T-helper 2 cell treated with Interferon-gamma antibody and Interleukin-4, amounts not matched to agents 5 μg/mL and 100 μg/mL, for 36 hours (primary cell): ENCODE results near the gene PAPLN.

ENCODE experiments used
- DNase-seq: peaks from one replicate; pipeline ENCODE4 v3.0.0; 2021; ENCODE audit warnings: low spot score
- H3K27ac Mint-ChIP-seq: one replicate; pipeline ENCODE4 v1.8.0; 2021; ENCODE audit warnings: mild to moderate bottlenecking, mixed read lengths
- H3K27me3 Mint-ChIP-seq: one replicate; pipeline ENCODE4 v1.8.0; 2021; ENCODE audit warnings: low read depth, mixed read lengths
- H3K36me3 Mint-ChIP-seq: one replicate; pipeline ENCODE4 v1.8.0; 2021; ENCODE audit warnings: low read depth, mixed read lengths
- H3K4me1 Mint-ChIP-seq: one replicate; pipeline ENCODE4 v1.8.0; 2021; ENCODE audit warnings: low read depth, mixed read lengths
- H3K4me3 Mint-ChIP-seq: one replicate; pipeline ENCODE4 v1.8.0; 2022; ENCODE audit warnings: mild to moderate bottlenecking, moderate library complexity, mixed read lengths
- H3K9me3 Mint-ChIP-seq: one replicate; pipeline ENCODE4 v1.8.0; 2021; ENCODE audit warnings: mixed read lengths

The PAPLN gene

GRCh38 chr14:73235531-73236155, 1.7 kb upstream of the PAPLN start:
- peaks cover 9% of the 10 kb centered on the region for H3K4me1 Mint-ChIP-seq
- no peak overlapping the region for H3K27ac Mint-ChIP-seq
- no peak overlapping the region for H3K4me3 Mint-ChIP-seq
- peaks cover 64% of the 10 kb centered on the region for H3K27me3 Mint-ChIP-seq
- H3K9me3 Mint-ChIP-seq: no peaks in the 10 kb centered on the region
- no peak for DNase-seq
- H3K36me3 Mint-ChIP-seq: peaks cover 2% of the 10 kb centered on the region

GRCh38 chr14:73236157-73236556, 1.1 kb upstream of the PAPLN start:
- Mint-ChIP-seq H3K4me1 (peaks cover 9% of the 10 kb centered on the region), H3K27me3 (peaks cover 69% of the 10 kb centered on the region), H3K27ac (no peak overlapping the region), H3K36me3 (peaks cover 2% of the 10 kb centered on the region), H3K4me3 (peak overlapping the region; percentile 1), H3K9me3 (no peaks in the 10 kb centered on the region)
- no peak for DNase-seq

DNA sequence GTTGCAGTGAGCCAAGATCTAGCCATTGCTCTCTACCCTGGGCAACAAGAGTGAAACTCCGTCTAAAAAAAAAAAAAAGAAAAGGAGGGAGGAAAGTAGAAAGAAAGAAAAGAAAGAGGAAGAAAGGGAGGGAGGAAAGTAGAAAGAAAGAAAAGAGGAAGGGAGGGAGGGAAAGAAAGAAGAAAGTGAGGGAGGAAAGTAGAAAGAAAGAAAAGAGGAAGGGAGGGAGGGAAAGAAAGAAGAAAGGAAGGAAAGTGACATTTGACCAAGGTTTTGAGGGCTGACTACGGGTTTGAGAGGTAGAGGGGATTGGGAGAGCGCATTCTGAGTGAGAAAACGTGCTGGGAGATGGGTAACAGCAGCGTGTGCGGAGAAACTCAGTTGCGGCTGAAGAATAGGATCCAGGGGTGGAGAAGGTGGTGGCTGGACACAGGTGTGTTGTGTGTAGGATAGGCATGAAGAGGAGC, 521 bp upstream of the PAPLN start:
- Mint-ChIP-seq H3K36me3 (peaks cover 2% of the 10 kb centered on the region), H3K9me3 (no peaks in the 10 kb centered on the region), H3K4me3 (peak overlapping the region; percentile 60), H3K4me1 (peaks cover 9% of the 10 kb centered on the region), H3K27ac (peak overlapping the region; percentile 34), H3K27me3 (peaks cover 76% of the 10 kb centered on the region)
- DNase-seq: no peak

- peaks cover 2% of the 10 kb centered on the region for H3K36me3 Mint-ChIP-seq
- no peak overlapping the region for H3K27ac Mint-ChIP-seq
- H3K27me3 Mint-ChIP-seq: peaks cover 80% of the 10 kb centered on the region
- peak overlapping the region; percentile 46 for H3K4me3 Mint-ChIP-seq
- DNase-seq: no peak
- H3K9me3 Mint-ChIP-seq: no peaks in the 10 kb centered on the region
- H3K4me1 Mint-ChIP-seq: peaks cover 12% of the 10 kb centered on the region
Observed at GRCh38 chr14:73237786-73238423, 599 bp downstream of the PAPLN start.

GRCh38 chr14:73238424-73238852, 1.1 kb downstream of the PAPLN start:
- peaks cover 2% of the 10 kb centered on the region for H3K36me3 Mint-ChIP-seq
- H3K27ac Mint-ChIP-seq: no peak overlapping the region
- no peak for DNase-seq
- H3K27me3 Mint-ChIP-seq: peaks cover 83% of the 10 kb centered on the region
- H3K4me3 Mint-ChIP-seq: peak overlapping the region; percentile 46
- H3K9me3 Mint-ChIP-seq: no peaks in the 10 kb centered on the region
- H3K4me1 Mint-ChIP-seq: peaks cover 12% of the 10 kb centered on the region

GRCh38 chr14:73238941-73239340, 1.6 kb downstream of the PAPLN start:
- no peaks in the 10 kb centered on the region for H3K9me3 Mint-ChIP-seq
- H3K27ac Mint-ChIP-seq: no peak overlapping the region
- peaks cover 2% of the 10 kb centered on the region for H3K36me3 Mint-ChIP-seq
- peaks cover 14% of the 10 kb centered on the region for H3K4me1 Mint-ChIP-seq
- H3K4me3 Mint-ChIP-seq: no peak overlapping the region
- DNase-seq: no peak
- peaks cover 83% of the 10 kb centered on the region for H3K27me3 Mint-ChIP-seq

DNA sequence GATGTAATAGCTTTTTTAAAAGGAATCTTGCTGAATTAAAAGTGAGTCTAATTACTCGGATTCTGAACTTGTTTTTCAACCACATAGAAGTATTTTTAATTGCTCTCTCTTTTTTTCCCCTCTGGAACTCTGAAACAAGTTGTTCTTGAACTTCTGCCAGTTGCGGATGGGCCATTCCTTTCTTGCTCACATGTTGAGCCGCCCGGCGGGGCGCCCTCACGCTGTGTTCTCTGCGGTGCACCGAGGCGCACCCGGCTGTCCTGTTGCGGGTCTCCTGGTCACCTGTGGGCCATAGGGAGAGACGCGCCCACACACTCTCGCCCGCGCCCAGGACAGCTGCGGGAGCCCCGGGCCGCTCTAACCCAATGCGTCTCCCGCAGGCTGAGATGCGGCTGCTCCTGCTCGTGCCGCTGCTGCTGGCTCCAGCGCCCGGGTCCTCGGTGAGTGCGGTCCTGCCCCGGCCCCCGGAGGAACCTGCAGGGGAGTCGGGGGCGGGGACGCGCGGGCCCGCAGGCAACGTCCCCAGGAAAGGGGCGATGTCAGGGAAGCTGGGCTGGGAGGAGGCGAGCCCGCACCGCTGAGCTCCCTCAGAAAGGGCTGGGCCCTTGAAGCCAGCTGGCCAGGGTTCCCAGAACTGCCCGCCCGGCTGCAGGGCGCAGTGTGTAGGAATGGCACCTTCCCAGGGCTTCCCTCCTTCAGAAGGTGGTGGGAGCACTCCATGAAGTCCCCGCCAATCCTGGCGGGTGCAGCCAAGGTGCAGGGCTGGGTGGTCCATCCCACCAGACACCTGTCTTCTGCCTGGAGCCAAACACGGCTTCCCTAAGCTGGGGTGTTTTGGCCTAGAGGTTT, 2.3 kb downstream of the PAPLN start:
- peaks cover 14% of the 10 kb centered on the region for H3K4me1 Mint-ChIP-seq
- peaks cover 83% of the 10 kb centered on the region for H3K27me3 Mint-ChIP-seq
- no peak overlapping the region for H3K27ac Mint-ChIP-seq
- no peak overlapping the region for H3K4me3 Mint-ChIP-seq
- DNase-seq: no peak
- peaks cover 2% of the 10 kb centered on the region for H3K36me3 Mint-ChIP-seq
- H3K9me3 Mint-ChIP-seq: no peaks in the 10 kb centered on the region

- Mint-ChIP-seq H3K27me3 (peaks cover 74% of the 10 kb centered on the region), H3K36me3 (peaks cover 2% of the 10 kb centered on the region), H3K27ac (no peak overlapping the region), H3K9me3 (no peaks in the 10 kb centered on the region), H3K4me3 (no peak overlapping the region), H3K4me1 (peaks cover 14% of the 10 kb centered on the region)
- no peak for DNase-seq
Observed at GRCh38 chr14:73240816-73241480, 3.6 kb downstream of the PAPLN start.

DNA sequence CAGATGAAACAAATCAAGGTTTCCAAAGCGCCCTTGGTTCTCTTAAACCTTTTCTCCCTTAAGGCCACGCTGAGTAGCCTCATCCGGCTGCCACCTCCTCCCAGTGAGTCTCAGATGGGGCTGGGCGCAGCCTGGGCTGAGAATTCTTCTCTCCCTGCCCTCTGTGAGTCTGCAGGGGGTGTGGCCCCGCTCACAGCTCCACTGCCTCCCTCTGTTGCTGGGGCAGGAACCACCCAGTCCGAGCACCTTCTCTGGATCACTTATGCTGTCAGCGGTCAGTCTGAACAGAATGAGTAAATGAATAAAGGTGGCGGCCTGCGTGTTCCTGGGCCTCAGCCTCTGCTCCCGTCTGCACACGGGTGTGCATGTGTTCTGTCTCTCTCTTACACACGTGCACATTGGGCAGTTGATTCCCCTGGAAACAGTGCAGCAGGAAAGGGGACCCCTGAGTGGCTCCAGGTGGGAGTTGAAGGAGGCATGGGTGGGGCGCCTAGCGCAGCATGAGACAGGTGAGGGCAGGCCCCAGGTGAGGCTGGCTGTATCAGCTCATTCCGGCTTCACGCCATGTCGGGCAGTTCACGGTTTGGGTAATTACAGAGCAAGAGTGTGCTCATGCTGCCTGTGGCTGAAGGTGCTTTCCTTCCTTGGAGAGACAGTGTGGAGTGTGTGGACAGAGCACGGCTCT, 4.3 kb downstream of the PAPLN start:
- H3K4me1 Mint-ChIP-seq: peaks cover 16% of the 10 kb centered on the region
- H3K9me3 Mint-ChIP-seq: no peaks in the 10 kb centered on the region
- no peak for DNase-seq
- H3K27me3 Mint-ChIP-seq: peaks cover 70% of the 10 kb centered on the region
- peaks cover 2% of the 10 kb centered on the region for H3K36me3 Mint-ChIP-seq
- no peak overlapping the region for H3K4me3 Mint-ChIP-seq
- no peak overlapping the region for H3K27ac Mint-ChIP-seq

GRCh38 chr14:73242357-73242901, 5.1 kb downstream of the PAPLN start:
- H3K36me3 Mint-ChIP-seq: no peaks in the 10 kb centered on the region
- peak overlapping the region; percentile 2 for H3K4me3 Mint-ChIP-seq
- peaks cover 17% of the 10 kb centered on the region for H3K4me1 Mint-ChIP-seq
- DNase-seq: no peak
- no peaks in the 10 kb centered on the region for H3K9me3 Mint-ChIP-seq
- H3K27me3 Mint-ChIP-seq: peaks cover 67% of the 10 kb centered on the region
- no peak overlapping the region for H3K27ac Mint-ChIP-seq

- Mint-ChIP-seq H3K4me1 (peaks cover 25% of the 10 kb centered on the region), H3K27me3 (peaks cover 65% of the 10 kb centered on the region)
Observed at GRCh38 chr14:73243341-73243740, 6.0 kb downstream of the PAPLN start.

GRCh38 chr14:73243748-73244147, 6.4 kb downstream of the PAPLN start:
- H3K27ac Mint-ChIP-seq: no peak overlapping the region
- H3K4me1 Mint-ChIP-seq: peaks cover 23% of the 10 kb centered on the region
- no peaks in the 10 kb centered on the region for H3K9me3 Mint-ChIP-seq
- H3K4me3 Mint-ChIP-seq: no peak overlapping the region
- no peak for DNase-seq
- peaks cover 61% of the 10 kb centered on the region for H3K27me3 Mint-ChIP-seq
- no peaks in the 10 kb centered on the region for H3K36me3 Mint-ChIP-seq

More at GRCh38 chr14:73243341-73243740, 6.0 kb downstream of the PAPLN start:
- no peaks in the 10 kb centered on the region for H3K9me3 Mint-ChIP-seq
- no peak overlapping the region for H3K4me3 Mint-ChIP-seq
- DNase-seq: no peak
- H3K36me3 Mint-ChIP-seq: no peaks in the 10 kb centered on the region
- H3K27ac Mint-ChIP-seq: no peak overlapping the region
